Measurements from ENCODE around the gene SGSH.
A peak's percentile ranks its signal among the peaks of the same experiment; 100 is the strongest.

Gene SGSH

DNA sequence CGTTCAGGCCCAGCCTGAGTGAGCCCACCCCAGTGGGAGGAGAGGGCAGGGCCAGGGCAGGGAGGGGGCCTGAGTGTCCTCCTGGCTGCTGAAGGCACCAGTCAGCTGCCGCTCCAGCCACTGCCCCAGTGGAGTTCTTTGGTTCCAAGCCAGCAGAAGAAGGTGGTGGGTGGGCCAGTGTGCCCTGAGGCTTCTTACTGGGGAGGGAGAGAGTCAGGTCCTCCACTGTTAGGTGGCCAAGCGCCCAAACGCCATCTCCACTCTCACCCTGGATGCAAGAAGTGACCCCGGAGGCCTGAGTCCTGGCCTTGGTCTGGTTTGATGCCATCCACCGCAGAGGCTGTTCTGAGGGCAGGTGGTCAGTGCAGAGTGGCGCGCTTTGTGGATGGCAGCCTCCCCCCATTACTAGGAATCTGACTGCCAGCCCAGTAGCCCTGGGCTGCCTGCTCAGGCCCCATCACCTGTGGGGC is 42.7 kb upstream of the SGSH start:
- no peak overlapping the region for H2BK15ac ChIP-seq (ENCODE audit: low read depth, poor library complexity, severe bottlenecking)
- H3K9me3 ChIP-seq (ENCODE audit: control insufficient read depth, low read length), result no peaks in the 10 kb centered on the region
- no peak overlapping the region for H3K23ac ChIP-seq (ENCODE audit: low read length in 2 of 2)
- H3K36me3 ChIP-seq (ENCODE audit: control insufficient read depth in 1 of 2, insufficient read depth in 2 of 2, low read depth in 1 of 2, low read length in 2 of 2), result peaks cover 14 to 29% of the 10 kb centered on the region in 2 experiments
- peak overlapping the region; percentile 95 for H3K9ac ChIP-seq (ENCODE audit: low read length)
- H3K27ac ChIP-seq (ENCODE audit: low read length, poor library complexity, severe bottlenecking), result peak overlapping the region; percentile 34
- peak overlapping the region; percentile 52 for H4K91ac ChIP-seq (ENCODE audit: low read length)
- H4K8ac ChIP-seq (ENCODE audit: low read length), result peak overlapping the region; percentile 39
- H3K18ac ChIP-seq (ENCODE audit: low read depth in 1 of 2, low read length in 2 of 2), result peak overlapping the region; percentile 38 to 58
- DNase-seq, result no peak
- peak overlapping the region; percentile 25 for H3K4me2 ChIP-seq (ENCODE audit: low read length, poor library complexity, severe bottlenecking)
- H2BK12ac ChIP-seq (ENCODE audit: low read length in 2 of 2), result peak overlapping the region in 1 of 2 experiments; percentile 45
- H2AFZ ChIP-seq (ENCODE audit: low read depth, low read length), result no peak overlapping the region
- H3K27me3 ChIP-seq (ENCODE audit: control insufficient read depth in 1 of 2, insufficient read depth in 1 of 2, low read length in 2 of 2), result no peaks in the 10 kb centered on the region
- H2BK120ac ChIP-seq (ENCODE audit: low read depth, low read length), result no peak overlapping the region
- peaks cover 36% of the 10 kb centered on the region for H3K4me1 ChIP-seq (ENCODE audit: control insufficient read depth, insufficient read depth, low read depth, low read length)
- H3K4ac ChIP-seq (ENCODE audit: low read depth in 1 of 2, low read length in 2 of 2), result peak overlapping the region in 1 of 2 experiments; percentile 40
- WGBS, result 90% methylated on average over 8 of the region's 8 CpGs
- peaks cover 24% of the 10 kb centered on the region for H3K79me1 ChIP-seq (replicated peaks; ENCODE audit: low read length, poor library complexity, severe bottlenecking)
- H2AK5ac ChIP-seq (ENCODE audit: low read length, severe bottlenecking), result peak overlapping the region; percentile 24
- H3K14ac ChIP-seq (ENCODE audit: low read length in 2 of 2), result peak overlapping the region in 1 of 2 experiments; percentile 13
- peak overlapping the region in 1 of 2 experiments; percentile 88 for H3K4me3 ChIP-seq (ENCODE audit: insufficient read depth in 1 of 2, low read depth in 1 of 2, low read length in 2 of 2)
- peak overlapping the region; percentile 59 for H2BK5ac ChIP-seq (ENCODE audit: low read depth, low read length, poor library complexity, severe bottlenecking)

GRCh38 chr17:80262291-80262690 is 42.2 kb upstream of the SGSH start:
- no peak overlapping the region for H4K91ac ChIP-seq (ENCODE audit: low read length)
- H3K4ac ChIP-seq (ENCODE audit: low read depth in 1 of 2, low read length in 2 of 2), result peak overlapping the region in 1 of 2 experiments; percentile 1
- no peak overlapping the region for H2BK15ac ChIP-seq (ENCODE audit: low read depth, poor library complexity, severe bottlenecking)
- 77% methylated on average over 3 of the region's 3 CpGs for WGBS
- H3K27me3 ChIP-seq (ENCODE audit: control insufficient read depth in 1 of 2, insufficient read depth in 1 of 2, low read length in 2 of 2), result no peaks in the 10 kb centered on the region
- H3K79me1 ChIP-seq (replicated peaks; ENCODE audit: low read length, poor library complexity, severe bottlenecking), result peaks cover 24% of the 10 kb centered on the region
- H2BK120ac ChIP-seq (ENCODE audit: low read depth, low read length), result no peak overlapping the region
- no peak overlapping the region for H2BK5ac ChIP-seq (ENCODE audit: low read depth, low read length, poor library complexity, severe bottlenecking)
- H3K27ac ChIP-seq (ENCODE audit: low read length, poor library complexity, severe bottlenecking), result peak overlapping the region; percentile 35
- peak overlapping the region in 1 of 2 experiments; percentile 46 for H3K18ac ChIP-seq (ENCODE audit: low read depth in 1 of 2, low read length in 2 of 2)
- H2AFZ ChIP-seq (ENCODE audit: low read depth, low read length), result no peak overlapping the region
- no peak overlapping the region for H3K14ac ChIP-seq (ENCODE audit: low read length in 2 of 2)
- no peak overlapping the region for H4K8ac ChIP-seq (ENCODE audit: low read length)
- H3K23ac ChIP-seq (ENCODE audit: low read length in 2 of 2), result no peak overlapping the region
- peaks cover 36% of the 10 kb centered on the region for H3K4me1 ChIP-seq (ENCODE audit: control insufficient read depth, insufficient read depth, low read depth, low read length)
- DNase-seq, result no peak
- peak overlapping the region in 1 of 2 experiments; percentile 88 for H3K4me3 ChIP-seq (ENCODE audit: insufficient read depth in 1 of 2, low read depth in 1 of 2, low read length in 2 of 2)
- peak overlapping the region; percentile 95 for H3K9ac ChIP-seq (ENCODE audit: low read length)
- H3K4me2 ChIP-seq (ENCODE audit: low read length, poor library complexity, severe bottlenecking), result peak overlapping the region; percentile 88
- H3K36me3 ChIP-seq (ENCODE audit: control insufficient read depth in 1 of 2, insufficient read depth in 2 of 2, low read depth in 1 of 2, low read length in 2 of 2), result peaks cover 14 to 24% of the 10 kb centered on the region in 2 experiments
- peak overlapping the region in 1 of 2 experiments; percentile 6 for H2BK12ac ChIP-seq (ENCODE audit: low read length in 2 of 2)
- no peaks in the 10 kb centered on the region for H3K9me3 ChIP-seq (ENCODE audit: control insufficient read depth, low read length)
- H2AK5ac ChIP-seq (ENCODE audit: low read length, severe bottlenecking), result peak overlapping the region; percentile 7

DNA sequence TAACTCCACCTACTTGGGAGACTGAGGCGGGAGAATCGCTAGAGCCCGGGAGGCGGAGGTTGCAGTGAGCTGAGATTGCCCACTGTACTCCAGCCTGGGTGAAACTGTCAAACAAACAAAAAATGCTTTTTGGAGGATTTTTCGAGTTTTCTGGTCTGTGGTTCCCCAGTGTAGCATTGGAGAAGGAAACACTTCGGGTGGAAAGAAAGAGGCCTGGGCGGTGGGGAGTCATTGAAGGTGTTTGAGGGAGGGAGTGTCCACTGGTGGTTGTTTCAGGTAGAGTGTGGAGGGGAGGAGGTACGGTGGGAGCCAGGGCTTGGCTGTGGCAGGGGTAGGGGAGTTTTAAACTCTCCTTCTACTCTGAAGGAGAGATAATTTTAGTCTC is 41.8 kb upstream of the SGSH start:
- Histone ChIP-seq H3K9ac (ENCODE audit: low read length) (peak overlapping the region; percentile 95), H3K4ac (ENCODE audit: low read depth in 1 of 2, low read length in 2 of 2) (peak overlapping the region in 1 of 2 experiments; percentile 67), H4K8ac (ENCODE audit: low read length) (no peak overlapping the region), H2AFZ (ENCODE audit: low read depth, low read length) (no peak overlapping the region), H3K4me3 (ENCODE audit: insufficient read depth in 1 of 2, low read depth in 1 of 2, low read length in 2 of 2) (peak overlapping the region; percentile 82 to 88), H4K91ac (ENCODE audit: low read length) (peak overlapping the region; percentile 73), H3K23ac (ENCODE audit: low read length in 2 of 2) (no peak overlapping the region), H2BK5ac (ENCODE audit: low read depth, low read length, poor library complexity, severe bottlenecking) (no peak overlapping the region), H3K4me1 (ENCODE audit: control insufficient read depth, insufficient read depth, low read depth, low read length) (peaks cover 36% of the 10 kb centered on the region), H3K18ac (ENCODE audit: low read depth in 1 of 2, low read length in 2 of 2) (peak overlapping the region in 1 of 2 experiments; percentile 58), H3K14ac (ENCODE audit: low read length in 2 of 2) (no peak overlapping the region), H3K79me1 (replicated peaks; ENCODE audit: low read length, poor library complexity, severe bottlenecking) (peaks cover 24% of the 10 kb centered on the region), H3K27me3 (ENCODE audit: control insufficient read depth in 1 of 2, insufficient read depth in 1 of 2, low read length in 2 of 2) (no peaks in the 10 kb centered on the region), H3K9me3 (ENCODE audit: control insufficient read depth, low read length) (no peaks in the 10 kb centered on the region), H2BK15ac (ENCODE audit: low read depth, poor library complexity, severe bottlenecking) (no peak overlapping the region), H3K36me3 (ENCODE audit: control insufficient read depth in 1 of 2, insufficient read depth in 2 of 2, low read depth in 1 of 2, low read length in 2 of 2) (peaks cover 14 to 23% of the 10 kb centered on the region in 2 experiments), H2BK120ac (ENCODE audit: low read depth, low read length) (peak overlapping the region; percentile 97), H3K27ac (ENCODE audit: low read length, poor library complexity, severe bottlenecking) (peak overlapping the region; percentile 35), H3K4me2 (ENCODE audit: low read length, poor library complexity, severe bottlenecking) (peak overlapping the region; percentile 88), H2BK12ac (ENCODE audit: low read length in 2 of 2) (no peak overlapping the region), H2AK5ac (ENCODE audit: low read length, severe bottlenecking) (peak overlapping the region; percentile 53)
- no peak for DNase-seq
- WGBS, result 41% methylated on average over 8 of the region's 8 CpGs

DNA sequence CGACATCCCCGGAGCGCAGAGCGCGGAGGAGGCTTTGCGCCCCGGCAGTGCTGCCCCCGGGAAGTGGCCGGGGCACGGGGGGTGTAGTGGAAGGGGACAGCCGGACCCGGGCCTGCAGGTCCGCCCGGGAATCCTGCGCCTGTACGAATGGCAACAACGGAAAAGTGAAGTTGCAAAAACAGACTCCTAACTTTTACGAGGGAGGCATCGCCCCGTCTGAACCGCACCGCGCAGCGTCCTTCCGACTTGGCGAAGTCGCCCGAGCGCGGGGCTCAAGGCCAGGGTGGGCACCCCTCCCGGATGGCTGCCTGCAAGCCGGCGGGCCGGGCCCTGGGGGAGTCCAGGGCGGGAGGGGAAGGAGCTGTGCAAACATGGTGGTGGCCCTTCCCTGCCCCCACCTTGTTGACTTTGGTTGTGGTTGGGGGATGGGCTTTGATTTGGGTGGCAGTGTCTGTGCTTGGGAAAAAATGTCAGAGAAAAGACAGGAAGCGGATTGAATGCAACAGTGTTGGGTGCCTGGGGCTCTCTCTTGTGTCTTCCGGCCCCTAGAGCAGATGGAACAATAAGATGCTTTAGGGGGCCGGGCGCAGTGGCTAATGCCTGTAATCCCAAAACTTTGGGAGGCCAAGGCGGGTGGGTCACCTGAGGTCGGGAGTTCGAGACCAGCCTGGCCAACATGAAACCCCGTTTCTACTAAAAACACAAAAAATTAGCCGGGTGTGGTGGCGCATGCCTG is 41.2 kb upstream of the SGSH start:
- Histone ChIP-seq H2BK12ac (ENCODE audit: low read length in 2 of 2) (no peak overlapping the region), H4K91ac (ENCODE audit: low read length) (peak overlapping the region; percentile 92), H3K27me3 (ENCODE audit: control insufficient read depth in 1 of 2, insufficient read depth in 1 of 2, low read length in 2 of 2) (no peaks in the 10 kb centered on the region), H3K27ac (ENCODE audit: low read length, poor library complexity, severe bottlenecking) (peak overlapping the region; percentile 69), H2BK120ac (ENCODE audit: low read depth, low read length) (peak overlapping the region; percentile 97), H3K4me3 (ENCODE audit: insufficient read depth in 1 of 2, low read depth in 1 of 2, low read length in 2 of 2) (peak overlapping the region; percentile 82 to 88), H3K4me1 (ENCODE audit: control insufficient read depth, insufficient read depth, low read depth, low read length) (peaks cover 36% of the 10 kb centered on the region), H2BK15ac (ENCODE audit: low read depth, poor library complexity, severe bottlenecking) (peak overlapping the region; percentile 29), H3K36me3 (ENCODE audit: control insufficient read depth in 1 of 2, insufficient read depth in 2 of 2, low read depth in 1 of 2, low read length in 2 of 2) (peaks cover 14 to 19% of the 10 kb centered on the region in 2 experiments), H2AK5ac (ENCODE audit: low read length, severe bottlenecking) (peak overlapping the region; percentile 64), H3K18ac (ENCODE audit: low read depth in 1 of 2, low read length in 2 of 2) (peak overlapping the region; percentile 76 to 99), H3K4me2 (ENCODE audit: low read length, poor library complexity, severe bottlenecking) (peak overlapping the region; percentile 88), H2AFZ (ENCODE audit: low read depth, low read length) (no peak overlapping the region), H4K8ac (ENCODE audit: low read length) (peak overlapping the region; percentile 95), H3K23ac (ENCODE audit: low read length in 2 of 2) (peak overlapping the region; percentile 23 to 66), H3K4ac (ENCODE audit: low read depth in 1 of 2, low read length in 2 of 2) (peak overlapping the region; percentile 94 to 97), H3K9me3 (ENCODE audit: control insufficient read depth, low read length) (no peaks in the 10 kb centered on the region), H3K9ac (ENCODE audit: low read length) (peak overlapping the region; percentile 95), H3K79me1 (replicated peaks; ENCODE audit: low read length, poor library complexity, severe bottlenecking) (peaks cover 24% of the 10 kb centered on the region), H2BK5ac (ENCODE audit: low read depth, low read length, poor library complexity, severe bottlenecking) (peak overlapping the region; percentile 22), H3K14ac (ENCODE audit: low read length in 2 of 2) (peak overlapping the region; percentile 79 to 95)
- DNase-seq, result peak; percentile 60
- 3% methylated on average over 45 of the region's 45 CpGs for WGBS

Measured in mesenchymal stem cell (in vitro differentiated cells and primary cell).